Measurements from ENCODE around the gene NEO1.

NEO1 gene

GRCh38 chr15:73246898-73247297 lies 194.6 kb downstream of the NEO1 start:
- DNase-seq (ENCODE audit: low spot score in 2 of 2): no peak
- ATAC-seq (replicated peaks; ENCODE audit: extremely low read depth, poor library complexity, severe bottlenecking): no peak
- Mint-ChIP-seq H3K9me3 (no peaks in the 10 kb centered on the region), H3K36me3 (ENCODE audit: insufficient read depth) (peaks cover 4% of the 10 kb centered on the region), H3K4me1 (no peaks in the 10 kb centered on the region), H3K27ac (ENCODE audit: low read depth) (no peak overlapping the region), H3K4me3 (no peak overlapping the region), H3K27me3 (no peaks in the 10 kb centered on the region)

GRCh38 chr15:73247331-73247730 lies 195.1 kb downstream of the NEO1 start:
- ATAC-seq (replicated peaks; ENCODE audit: extremely low read depth, poor library complexity, severe bottlenecking) (no peak), DNase-seq (ENCODE audit: low spot score in 2 of 2) (no peak)
- peaks cover 5% of the 10 kb centered on the region for H3K36me3 Mint-ChIP-seq (ENCODE audit: insufficient read depth)
- H3K4me1 Mint-ChIP-seq: no peaks in the 10 kb centered on the region
- H3K27me3 Mint-ChIP-seq: no peaks in the 10 kb centered on the region
- no peaks in the 10 kb centered on the region for H3K9me3 Mint-ChIP-seq
- no peak overlapping the region for H3K4me3 Mint-ChIP-seq
- H3K27ac Mint-ChIP-seq (ENCODE audit: low read depth): no peak overlapping the region

- Mint-ChIP-seq H3K4me3 (no peak overlapping the region), H3K27ac (ENCODE audit: low read depth) (no peak overlapping the region), H3K9me3 (no peaks in the 10 kb centered on the region), H3K27me3 (no peaks in the 10 kb centered on the region), H3K36me3 (ENCODE audit: insufficient read depth) (peaks cover 9% of the 10 kb centered on the region), H3K4me1 (no peaks in the 10 kb centered on the region)
- DNase-seq (ENCODE audit: low spot score in 2 of 2) (no peak), ATAC-seq (replicated peaks; ENCODE audit: extremely low read depth, poor library complexity, severe bottlenecking) (no peak)
Observed at GRCh38 chr15:73249499-73249898, 197.2 kb downstream of the NEO1 start.

GRCh38 chr15:73254598-73254997 lies 202.3 kb downstream of the NEO1 start:
- H3K4me3 Mint-ChIP-seq: no peak overlapping the region
- H3K36me3 Mint-ChIP-seq (ENCODE audit: insufficient read depth): peaks cover 14% of the 10 kb centered on the region
- H3K4me1 Mint-ChIP-seq: no peaks in the 10 kb centered on the region
- no peaks in the 10 kb centered on the region for H3K27me3 Mint-ChIP-seq
- H3K27ac Mint-ChIP-seq (ENCODE audit: low read depth): no peak overlapping the region
- no peaks in the 10 kb centered on the region for H3K9me3 Mint-ChIP-seq
- DNase-seq (ENCODE audit: low spot score in 2 of 2) (no peak), ATAC-seq (replicated peaks; ENCODE audit: extremely low read depth, poor library complexity, severe bottlenecking) (no peak)

GRCh38 chr15:73258271-73259108 lies 206.2 kb downstream of the NEO1 start:
- DNase-seq (ENCODE audit: low spot score in 2 of 2) (no peak), ATAC-seq (replicated peaks; ENCODE audit: extremely low read depth, poor library complexity, severe bottlenecking) (no peak)
- H3K27me3 Mint-ChIP-seq: no peaks in the 10 kb centered on the region
- H3K4me1 Mint-ChIP-seq: no peaks in the 10 kb centered on the region
- H3K36me3 Mint-ChIP-seq (ENCODE audit: insufficient read depth): peaks cover 9% of the 10 kb centered on the region
- H3K9me3 Mint-ChIP-seq: no peaks in the 10 kb centered on the region
- H3K4me3 Mint-ChIP-seq: no peak overlapping the region
- H3K27ac Mint-ChIP-seq (ENCODE audit: low read depth): no peak overlapping the region

- H3K27me3 Mint-ChIP-seq: no peaks in the 10 kb centered on the region
- no peak overlapping the region for H3K27ac Mint-ChIP-seq (ENCODE audit: low read depth)
Observed at GRCh38 chr15:73264881-73265280, 212.6 kb downstream of the NEO1 start.

GRCh38 chr15:73265536-73266153 lies 213.4 kb downstream of the NEO1 start:
- ATAC-seq (replicated peaks; ENCODE audit: extremely low read depth, poor library complexity, severe bottlenecking): no peak
- H3K9me3 Mint-ChIP-seq: no peaks in the 10 kb centered on the region
- H3K36me3 Mint-ChIP-seq (ENCODE audit: insufficient read depth): peaks cover 5% of the 10 kb centered on the region
- H3K4me1 Mint-ChIP-seq: no peaks in the 10 kb centered on the region
- DNase-seq (ENCODE audit: low spot score in 2 of 2): peak; percentile 22 to 26
- no peak overlapping the region for H3K27ac Mint-ChIP-seq (ENCODE audit: low read depth)
- H3K27me3 Mint-ChIP-seq: no peaks in the 10 kb centered on the region
- no peak overlapping the region for H3K4me3 Mint-ChIP-seq

More at GRCh38 chr15:73264881-73265280, 212.6 kb downstream of the NEO1 start:
- H3K4me1 Mint-ChIP-seq: no peaks in the 10 kb centered on the region
- no peaks in the 10 kb centered on the region for H3K9me3 Mint-ChIP-seq
- peaks cover 4% of the 10 kb centered on the region for H3K36me3 Mint-ChIP-seq (ENCODE audit: insufficient read depth)
- no peak for DNase-seq (ENCODE audit: low spot score in 2 of 2)
- H3K4me3 Mint-ChIP-seq: no peak overlapping the region
- ATAC-seq (replicated peaks; ENCODE audit: extremely low read depth, poor library complexity, severe bottlenecking): no peak

GRCh38 chr15:73268457-73268856 lies 216.2 kb downstream of the NEO1 start:
- Mint-ChIP-seq H3K36me3 (ENCODE audit: insufficient read depth) (peaks cover 7% of the 10 kb centered on the region), H3K9me3 (no peaks in the 10 kb centered on the region), H3K4me1 (no peaks in the 10 kb centered on the region), H3K27ac (ENCODE audit: low read depth) (no peak overlapping the region), H3K27me3 (no peaks in the 10 kb centered on the region), H3K4me3 (no peak overlapping the region)
- ATAC-seq (replicated peaks; ENCODE audit: extremely low read depth, poor library complexity, severe bottlenecking): no peak
- DNase-seq (ENCODE audit: low spot score in 2 of 2): no peak

GRCh38 chr15:73270366-73271097 lies 218.3 kb downstream of the NEO1 start:
- H3K27ac Mint-ChIP-seq (ENCODE audit: low read depth): no peak overlapping the region
- H3K9me3 Mint-ChIP-seq: no peaks in the 10 kb centered on the region
- ATAC-seq (replicated peaks; ENCODE audit: extremely low read depth, poor library complexity, severe bottlenecking) (no peak), DNase-seq (ENCODE audit: low spot score in 2 of 2) (no peak)
- H3K4me3 Mint-ChIP-seq: no peak overlapping the region
- no peaks in the 10 kb centered on the region for H3K27me3 Mint-ChIP-seq
- peaks cover 7% of the 10 kb centered on the region for H3K36me3 Mint-ChIP-seq (ENCODE audit: insufficient read depth)
- H3K4me1 Mint-ChIP-seq: no peaks in the 10 kb centered on the region

GRCh38 chr15:73273181-73274002 lies 221.1 kb downstream of the NEO1 start:
- no peaks in the 10 kb centered on the region for H3K4me1 Mint-ChIP-seq
- H3K9me3 Mint-ChIP-seq: no peaks in the 10 kb centered on the region
- no peaks in the 10 kb centered on the region for H3K27me3 Mint-ChIP-seq
- H3K4me3 Mint-ChIP-seq: no peak overlapping the region
- H3K36me3 Mint-ChIP-seq (ENCODE audit: insufficient read depth): peaks cover 6% of the 10 kb centered on the region
- ATAC-seq (replicated peaks; ENCODE audit: extremely low read depth, poor library complexity, severe bottlenecking) (no peak), DNase-seq (ENCODE audit: low spot score in 2 of 2) (peak in 1 of 2 donors; percentile 30)
- H3K27ac Mint-ChIP-seq (ENCODE audit: low read depth): no peak overlapping the region

- Mint-ChIP-seq H3K36me3 (ENCODE audit: insufficient read depth) (peaks cover 3% of the 10 kb centered on the region), H3K27me3 (no peaks in the 10 kb centered on the region), H3K27ac (ENCODE audit: low read depth) (no peak overlapping the region), H3K4me3 (no peak overlapping the region), H3K4me1 (no peaks in the 10 kb centered on the region), H3K9me3 (no peaks in the 10 kb centered on the region)
- ATAC-seq (replicated peaks; ENCODE audit: extremely low read depth, poor library complexity, severe bottlenecking) (no peak), DNase-seq (ENCODE audit: low spot score in 2 of 2) (no peak)
Observed at GRCh38 chr15:73275862-73276261, 223.6 kb downstream of the NEO1 start.
